ENCODE measurements around the gene SUMO2. TPM values are rescaled to one million over a fixed set of nuclear protein-coding genes. Genes with fewer than 3 reads are reported as not detected.

Gene SUMO2
- total and polyA plus RNA-seq, 9 of the 15 experiments (the other 6 are each of a cell fraction or from before 2014, with no cell fraction given): 157 to 733 (median 419) TPM

DNA sequence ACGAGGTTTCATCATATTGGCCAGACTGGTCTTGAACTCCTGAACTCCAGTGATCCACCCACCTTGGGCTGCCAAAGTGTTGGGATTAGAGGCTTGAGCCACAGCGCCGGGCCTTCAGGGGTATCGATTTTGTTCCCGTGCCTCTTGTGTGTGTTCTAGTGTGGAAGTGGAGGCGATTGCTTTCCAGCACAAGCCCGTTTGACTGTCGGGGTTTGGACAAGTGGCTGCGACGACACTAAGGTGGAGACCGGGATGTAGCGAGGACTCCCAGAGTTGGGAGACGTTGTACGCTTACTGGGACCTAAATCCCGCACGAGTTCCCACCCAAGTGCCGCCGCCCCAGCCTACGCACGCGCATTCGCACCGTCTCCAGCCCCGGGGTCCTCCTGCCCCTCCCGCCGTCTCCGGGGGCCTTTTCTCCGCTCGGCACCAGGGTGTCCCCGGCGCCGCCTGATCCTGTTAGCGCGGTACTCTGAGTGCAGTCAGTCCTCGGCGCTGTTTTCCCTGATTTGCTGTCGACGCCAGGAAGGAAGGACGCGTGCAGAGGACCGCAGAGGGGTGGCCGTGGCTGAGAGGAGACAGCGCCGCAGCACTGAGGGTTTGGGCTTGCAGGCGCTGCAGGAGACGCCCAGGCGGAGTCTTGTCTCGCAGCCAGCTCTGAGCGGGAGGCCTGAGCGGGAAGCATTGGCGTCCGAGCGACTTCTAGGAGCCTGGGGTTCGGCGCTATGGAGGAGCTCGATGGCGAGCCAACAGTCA lies 22.5 kb upstream of the SUMO2 start, which contains the start of gene NUP85 (continued):
- TF ChIP-seq GATA2 (CRISPR knock-in tag; IDR thresholded peaks at IDR 0.05) (no peak), ZNF146 (CRISPR knock-in tag; IDR thresholded peaks at IDR 0.05; ENCODE audit: unreplicated experiment) (no peak), ILF3 (IDR thresholded peaks at IDR 0.05; ENCODE audit: borderline replicate concordance) (no peak), PTTG1 (tag; IDR thresholded peaks at IDR 0.05; ENCODE audit: low read depth) (no peak), EHMT2 (IDR thresholded peaks at IDR 0.05) (0 out of 2 replicates have a peak, but pooled peaks have one; percentile 32), ZNF311 (CRISPR knock-in tag; IDR thresholded peaks at IDR 0.05) (no peak; the same call in 1 of the 2 replicates), ZNF143 (CRISPR knock-in tag; IDR thresholded peaks at IDR 0.05) (no peak), HSF4 (CRISPR knock-in tag; IDR thresholded peaks at IDR 0.05; ENCODE audit: borderline replicate concordance) (no peak), HDAC2 (IDR thresholded peaks at IDR 0.05) (peak; percentile 43; the same call in 1 of the 2 replicates), DNMT1 (IDR thresholded peaks at IDR 0.05) (no peak), TGIF2 (CRISPR knock-in tag; IDR thresholded peaks at IDR 0.05) (no peak), ETV1 (tag; conservative IDR thresholded peaks at IDR 0.05; ENCODE audit: low read depth) (no peak; the same call in 1 of the 2 replicates), ZEB2 (IDR thresholded peaks at IDR 0.05) (0 out of 2 replicates have a peak, but pooled peaks have one; percentile 54)
- TF ChIP-seq, protein P1, sequence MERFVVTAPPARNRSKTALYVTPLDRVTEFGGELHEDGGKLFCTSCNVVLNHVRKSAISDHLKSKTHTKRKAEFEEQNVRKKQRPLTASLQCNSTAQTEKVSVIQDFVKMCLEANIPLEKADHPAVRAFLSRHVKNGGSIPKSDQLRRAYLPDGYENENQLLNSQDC (CRISPR knock-in tag; IDR thresholded peaks at IDR 0.05): no peak; the same call in 1 of the 2 replicates
- TF ChIP-seq, protein P2, sequence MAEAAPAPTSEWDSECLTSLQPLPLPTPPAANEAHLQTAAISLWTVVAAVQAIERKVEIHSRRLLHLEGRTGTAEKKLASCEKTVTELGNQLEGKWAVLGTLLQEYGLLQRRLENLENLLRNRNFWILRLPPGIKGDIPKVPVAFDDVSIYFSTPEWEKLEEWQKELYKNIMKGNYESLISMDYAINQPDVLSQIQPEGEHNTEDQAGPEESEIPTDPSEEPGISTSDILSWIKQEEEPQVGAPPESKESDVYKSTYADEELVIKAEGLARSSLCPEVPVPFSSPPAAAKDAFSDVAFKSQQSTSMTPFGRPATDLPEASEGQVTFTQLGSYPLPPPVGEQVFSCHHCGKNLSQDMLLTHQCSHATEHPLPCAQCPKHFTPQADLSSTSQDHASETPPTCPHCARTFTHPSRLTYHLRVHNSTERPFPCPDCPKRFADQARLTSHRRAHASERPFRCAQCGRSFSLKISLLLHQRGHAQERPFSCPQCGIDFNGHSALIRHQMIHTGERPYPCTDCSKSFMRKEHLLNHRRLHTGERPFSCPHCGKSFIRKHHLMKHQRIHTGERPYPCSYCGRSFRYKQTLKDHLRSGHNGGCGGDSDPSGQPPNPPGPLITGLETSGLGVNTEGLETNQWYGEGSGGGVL (CRISPR knock-in tag; IDR thresholded peaks at IDR 0.05): no peak
- TF ChIP-seq, protein P3, sequence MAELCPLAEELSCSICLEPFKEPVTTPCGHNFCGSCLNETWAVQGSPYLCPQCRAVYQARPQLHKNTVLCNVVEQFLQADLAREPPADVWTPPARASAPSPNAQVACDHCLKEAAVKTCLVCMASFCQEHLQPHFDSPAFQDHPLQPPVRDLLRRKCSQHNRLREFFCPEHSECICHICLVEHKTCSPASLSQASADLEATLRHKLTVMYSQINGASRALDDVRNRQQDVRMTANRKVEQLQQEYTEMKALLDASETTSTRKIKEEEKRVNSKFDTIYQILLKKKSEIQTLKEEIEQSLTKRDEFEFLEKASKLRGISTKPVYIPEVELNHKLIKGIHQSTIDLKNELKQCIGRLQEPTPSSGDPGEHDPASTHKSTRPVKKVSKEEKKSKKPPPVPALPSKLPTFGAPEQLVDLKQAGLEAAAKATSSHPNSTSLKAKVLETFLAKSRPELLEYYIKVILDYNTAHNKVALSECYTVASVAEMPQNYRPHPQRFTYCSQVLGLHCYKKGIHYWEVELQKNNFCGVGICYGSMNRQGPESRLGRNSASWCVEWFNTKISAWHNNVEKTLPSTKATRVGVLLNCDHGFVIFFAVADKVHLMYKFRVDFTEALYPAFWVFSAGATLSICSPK (IDR thresholded peaks at IDR 0.05; ENCODE audit: borderline replicate concordance): no peak
- TF ChIP-seq, protein P4, sequence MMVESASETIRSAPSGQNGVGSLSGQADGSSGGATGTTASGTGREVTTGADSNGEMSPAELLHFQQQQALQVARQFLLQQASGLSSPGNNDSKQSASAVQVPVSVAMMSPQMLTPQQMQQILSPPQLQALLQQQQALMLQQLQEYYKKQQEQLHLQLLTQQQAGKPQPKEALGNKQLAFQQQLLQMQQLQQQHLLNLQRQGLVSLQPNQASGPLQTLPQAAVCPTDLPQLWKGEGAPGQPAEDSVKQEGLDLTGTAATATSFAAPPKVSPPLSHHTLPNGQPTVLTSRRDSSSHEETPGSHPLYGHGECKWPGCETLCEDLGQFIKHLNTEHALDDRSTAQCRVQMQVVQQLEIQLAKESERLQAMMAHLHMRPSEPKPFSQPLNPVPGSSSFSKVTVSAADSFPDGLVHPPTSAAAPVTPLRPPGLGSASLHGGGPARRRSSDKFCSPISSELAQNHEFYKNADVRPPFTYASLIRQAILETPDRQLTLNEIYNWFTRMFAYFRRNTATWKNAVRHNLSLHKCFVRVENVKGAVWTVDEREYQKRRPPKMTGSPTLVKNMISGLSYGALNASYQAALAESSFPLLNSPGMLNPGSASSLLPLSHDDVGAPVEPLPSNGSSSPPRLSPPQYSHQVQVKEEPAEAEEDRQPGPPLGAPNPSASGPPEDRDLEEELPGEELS (CRISPR knock-in tag; IDR thresholded peaks at IDR 0.05; ENCODE audit: borderline replicate concordance): no peak
- TF ChIP-seq, protein P5, sequence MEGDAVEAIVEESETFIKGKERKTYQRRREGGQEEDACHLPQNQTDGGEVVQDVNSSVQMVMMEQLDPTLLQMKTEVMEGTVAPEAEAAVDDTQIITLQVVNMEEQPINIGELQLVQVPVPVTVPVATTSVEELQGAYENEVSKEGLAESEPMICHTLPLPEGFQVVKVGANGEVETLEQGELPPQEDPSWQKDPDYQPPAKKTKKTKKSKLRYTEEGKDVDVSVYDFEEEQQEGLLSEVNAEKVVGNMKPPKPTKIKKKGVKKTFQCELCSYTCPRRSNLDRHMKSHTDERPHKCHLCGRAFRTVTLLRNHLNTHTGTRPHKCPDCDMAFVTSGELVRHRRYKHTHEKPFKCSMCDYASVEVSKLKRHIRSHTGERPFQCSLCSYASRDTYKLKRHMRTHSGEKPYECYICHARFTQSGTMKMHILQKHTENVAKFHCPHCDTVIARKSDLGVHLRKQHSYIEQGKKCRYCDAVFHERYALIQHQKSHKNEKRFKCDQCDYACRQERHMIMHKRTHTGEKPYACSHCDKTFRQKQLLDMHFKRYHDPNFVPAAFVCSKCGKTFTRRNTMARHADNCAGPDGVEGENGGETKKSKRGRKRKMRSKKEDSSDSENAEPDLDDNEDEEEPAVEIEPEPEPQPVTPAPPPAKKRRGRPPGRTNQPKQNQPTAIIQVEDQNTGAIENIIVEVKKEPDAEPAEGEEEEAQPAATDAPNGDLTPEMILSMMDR (IDR thresholded peaks at IDR 0.05 in 2 of 3, conservative IDR thresholded peaks at IDR 0.05 in 1 of 3; ENCODE audit: insufficient read depth in 2 of 3, low read depth in 1 of 3, low read length in 3 of 3): no peak

All from K562 (cell line).